Activated CD8-positive, alpha-beta memory T cell treated with anti-CD3 and anti-CD28 coated beads for 36 hours (primary cell): Measurements from ENCODE around the gene ZNF629. TPM values are rescaled to one million over a fixed set of nuclear protein-coding genes. Genes with fewer than 3 reads are reported as not detected.

Experiments
- CTCF ChIA-PET: fragments of 350-600 bp; sonication (Branson Sonifier 250); formaldehyde crosslinking; loops from one replicate; lab custom pipeline; 2021; ENCODE audit warnings: antibody characterized with exemption; lab: Charles Lee
- POLR2A ChIA-PET: fragments of 350-600 bp; sonication (Branson Sonifier 250); formaldehyde crosslinking; loops from one replicate; lab custom pipeline; 2021; ENCODE audit warnings: antibody characterized with exemption; lab: Charles Lee
- total RNA-seq, 2 experiments: library from RNA; stranded (reverse); gene quantifications; one replicate each; pipeline ENCODE4 v1.2.3, GENCODE V29; 2021

ZNF629 gene
- total RNA-seq, 2 experiments from 2014 or later: 5.4 to 5.5 TPM

DNA sequence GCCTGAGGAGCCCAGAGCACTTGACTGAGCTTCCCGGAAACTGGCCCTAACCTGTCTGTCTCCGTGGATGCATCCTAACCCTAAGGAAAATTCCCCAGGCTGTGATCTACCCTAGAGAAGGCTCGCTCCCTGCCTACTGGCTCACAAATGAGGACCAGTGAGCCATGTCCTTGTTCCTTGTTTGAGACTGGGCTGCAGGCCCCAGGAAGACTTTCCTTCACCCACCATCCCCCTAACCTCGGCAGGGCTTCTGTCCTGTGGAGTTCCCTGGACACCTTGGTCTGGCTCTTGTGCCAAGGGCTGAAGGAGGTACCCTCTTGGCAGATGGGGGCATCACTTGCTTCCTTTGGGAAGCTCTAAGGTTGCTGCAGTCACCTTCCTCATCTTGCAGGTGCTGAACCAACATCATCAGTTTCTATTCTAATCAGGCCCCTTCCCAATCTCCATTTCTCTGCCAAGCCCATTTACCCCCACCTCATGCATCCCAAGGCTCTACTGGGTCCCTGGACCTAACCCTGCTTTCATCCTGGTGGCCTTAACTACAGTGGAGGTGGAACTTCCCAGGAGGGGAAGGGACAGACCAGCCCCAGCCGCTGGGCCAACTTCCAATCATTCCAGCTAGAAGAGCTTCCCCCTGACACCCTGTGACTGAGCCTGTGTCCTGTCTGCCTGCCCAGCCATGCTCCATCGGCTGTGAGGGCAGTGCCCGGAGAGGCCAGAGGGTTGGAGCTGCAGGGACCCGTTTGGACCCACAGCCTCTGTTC, 12.5 kb downstream of the ZNF629 start:
- ChIA-PET POLR2A (interaction anchor here (1.1 kb wide), 1 partner anchor 31 kb away, joined by 3 read pairs; no protein-coding TSS in a partner anchor), CTCF (interaction anchor here (1.0 to 1.7 kb wide), 4 partner anchors 22 to 167 kb away, joined by 3 to 4 read pairs (median 3); no protein-coding TSS in a partner anchor)

GRCh38 chr16:30773826-30774225, 13.2 kb downstream of the ZNF629 start:
- CTCF ChIA-PET: interaction anchor here (1.1 to 1.7 kb wide), 2 partner anchors 40 to 167 kb away, joined by 3 to 4 read pairs; no protein-coding TSS in a partner anchor
- POLR2A ChIA-PET: no interaction called here

GRCh38 chr16:30771726-30772125, 15.3 kb downstream of the ZNF629 start:
- ChIA-PET CTCF (no interaction called here), POLR2A (interaction anchor here (0.7 kb wide), 1 partner anchor 23 kb away, joined by 4 read pairs; the partner anchor contains the start of gene PHKG2)

DNA sequence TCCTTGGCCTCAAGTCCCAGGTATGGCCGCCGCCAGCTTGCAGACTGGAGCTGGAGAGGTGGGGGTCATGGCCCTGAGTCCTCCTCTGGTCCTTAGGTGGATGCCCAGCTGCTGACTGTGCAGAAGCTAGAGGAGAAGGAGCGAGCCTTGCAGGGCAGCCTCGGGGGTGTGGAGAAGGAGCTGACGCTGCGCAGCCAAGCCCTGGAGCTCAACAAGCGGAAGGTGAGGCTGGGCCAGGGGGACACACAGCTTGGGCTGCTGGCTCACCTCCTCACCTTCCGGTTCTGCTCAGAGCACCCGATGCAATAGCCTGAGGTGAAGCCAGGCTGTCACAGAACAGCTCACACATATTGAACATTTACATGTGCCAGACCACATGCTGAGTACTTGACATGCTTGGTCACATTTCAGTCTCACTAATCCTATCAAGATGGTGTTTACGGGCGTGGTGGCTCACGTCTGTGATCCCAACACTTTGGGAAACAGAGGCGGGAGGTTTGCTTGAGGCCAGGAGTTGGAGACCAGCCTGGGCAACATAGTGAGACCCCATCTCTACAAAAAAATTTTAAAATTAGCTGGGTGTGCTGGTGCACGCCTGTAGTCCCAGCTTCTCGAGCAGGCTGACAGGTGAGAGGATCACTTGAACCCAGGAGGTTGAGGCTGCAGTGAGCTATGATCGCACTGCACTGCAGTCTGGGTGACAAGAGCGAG, 17.5 kb downstream of the ZNF629 start:
- ChIA-PET CTCF (no interaction called here), POLR2A (interaction anchor here (0.5 kb wide), 1 partner anchor 64 kb away, joined by 3 read pairs; no protein-coding TSS in a partner anchor)

- ChIA-PET POLR2A (interaction anchor here (0.5 kb wide), 1 partner anchor 63 kb away, joined by 3 read pairs; no protein-coding TSS in a partner anchor), CTCF (no interaction called here)
Measured at GRCh38 chr16:30768583-30769181, 18.3 kb downstream of the ZNF629 start.

DNA sequence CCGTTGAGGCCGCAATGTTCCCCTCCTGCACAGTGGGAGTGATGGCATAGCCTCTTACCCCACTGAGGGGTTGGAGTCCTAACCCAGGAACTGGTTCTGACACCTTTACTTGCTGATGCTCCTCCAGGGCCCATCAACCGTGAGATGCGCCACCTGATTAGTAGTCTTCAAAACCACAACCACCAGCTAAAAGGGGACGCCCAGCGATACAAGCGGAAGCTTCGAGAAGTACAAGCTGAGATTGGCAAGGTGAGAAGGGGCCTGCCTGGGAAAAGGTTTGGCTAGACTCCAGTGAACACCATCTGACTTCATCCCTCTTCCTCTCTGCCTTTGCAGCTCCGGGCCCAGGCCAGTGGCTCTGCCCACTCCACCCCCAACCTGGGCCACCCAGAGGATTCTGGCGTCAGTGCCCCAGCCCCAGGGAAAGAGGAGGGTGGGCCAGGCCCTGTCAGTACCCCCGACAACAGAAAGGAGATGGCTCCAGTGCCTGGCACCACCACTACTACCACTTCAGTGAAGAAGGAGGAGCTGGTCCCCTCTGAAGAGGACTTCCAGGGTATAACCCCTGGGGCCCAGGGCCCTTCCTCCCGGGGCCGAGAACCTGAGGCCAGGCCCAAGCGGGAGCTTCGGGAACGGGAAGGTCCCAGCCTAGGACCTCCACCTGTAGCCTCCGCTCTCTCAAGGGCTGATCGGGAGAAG, 19.1 kb downstream of the ZNF629 start:
- ChIA-PET POLR2A (no interaction called here), CTCF (interaction anchor here (0.6 kb wide), 1 partner anchor 161 kb away, joined by 4 read pairs; no protein-coding TSS in a partner anchor)

- ChIA-PET POLR2A (interaction anchor here (1.1 kb wide), 1 partner anchor 14 kb away, joined by 3 read pairs; no protein-coding TSS in a partner anchor), CTCF (no interaction called here)
Measured at GRCh38 chr16:30766933-30767284, 20.1 kb downstream of the ZNF629 start.

GRCh38 chr16:30766206-30766932, 20.6 kb downstream of the ZNF629 start:
- POLR2A ChIA-PET: interaction anchor here (0.6 to 1.1 kb wide), 2 partner anchors 13 to 177 kb away, joined by 3 to 6 read pairs; no protein-coding TSS in a partner anchor
- CTCF ChIA-PET: no interaction called here

- CTCF ChIA-PET: interaction anchor here (0.6 to 2.1 kb wide), 2 partner anchors 18 to 36 kb away, joined by 3 to 4 read pairs; no protein-coding TSS in a partner anchor
- POLR2A ChIA-PET: no interaction called here
Measured at GRCh38 chr16:30764816-30765465, 22.1 kb downstream of the ZNF629 start.

GRCh38 chr16:30764086-30764485, 22.9 kb downstream of the ZNF629 start:
- ChIA-PET POLR2A (no interaction called here), CTCF (interaction anchor here (2.1 kb wide), 1 partner anchor 17 kb away, joined by 4 read pairs; no protein-coding TSS in a partner anchor)

DNA sequence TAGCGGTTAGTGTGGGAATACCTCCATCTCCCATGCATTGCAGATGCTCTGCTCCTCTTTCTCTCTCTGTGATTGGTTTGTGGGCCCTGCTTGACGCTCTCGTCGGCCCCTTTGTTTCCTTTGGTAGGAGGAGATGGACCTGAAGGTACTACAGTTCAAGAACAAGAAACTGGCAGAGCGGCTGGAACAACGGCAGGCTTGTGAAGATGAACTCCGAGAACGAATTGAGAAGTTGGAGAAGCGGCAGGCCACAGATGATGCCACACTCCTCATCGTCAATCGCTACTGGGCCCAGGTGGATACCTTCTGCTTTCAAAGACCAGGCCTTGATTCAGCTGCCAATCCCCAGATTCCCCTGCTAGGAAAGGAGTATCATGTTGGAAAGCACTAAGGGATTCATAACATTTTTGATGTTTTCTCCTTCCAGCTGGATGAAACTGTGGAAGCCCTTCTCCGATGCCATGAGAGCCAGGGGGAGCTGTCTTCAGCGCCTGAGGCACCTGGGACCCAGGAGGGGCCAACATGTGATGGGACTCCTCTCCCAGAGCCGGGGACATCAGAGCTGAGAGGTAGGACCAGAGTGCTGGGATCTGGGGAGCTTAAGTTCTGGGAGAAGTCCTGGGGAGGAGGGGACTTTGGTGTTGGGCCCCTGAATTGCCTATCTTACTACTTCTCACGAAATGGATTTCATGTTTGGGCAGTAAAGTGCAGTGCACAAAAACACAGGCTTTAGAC, 23.8 kb downstream of the ZNF629 start:
- ChIA-PET POLR2A (no interaction called here), CTCF (interaction anchor here (2.1 kb wide), 1 partner anchor 16 kb away, joined by 4 read pairs; no protein-coding TSS in a partner anchor)

DNA sequence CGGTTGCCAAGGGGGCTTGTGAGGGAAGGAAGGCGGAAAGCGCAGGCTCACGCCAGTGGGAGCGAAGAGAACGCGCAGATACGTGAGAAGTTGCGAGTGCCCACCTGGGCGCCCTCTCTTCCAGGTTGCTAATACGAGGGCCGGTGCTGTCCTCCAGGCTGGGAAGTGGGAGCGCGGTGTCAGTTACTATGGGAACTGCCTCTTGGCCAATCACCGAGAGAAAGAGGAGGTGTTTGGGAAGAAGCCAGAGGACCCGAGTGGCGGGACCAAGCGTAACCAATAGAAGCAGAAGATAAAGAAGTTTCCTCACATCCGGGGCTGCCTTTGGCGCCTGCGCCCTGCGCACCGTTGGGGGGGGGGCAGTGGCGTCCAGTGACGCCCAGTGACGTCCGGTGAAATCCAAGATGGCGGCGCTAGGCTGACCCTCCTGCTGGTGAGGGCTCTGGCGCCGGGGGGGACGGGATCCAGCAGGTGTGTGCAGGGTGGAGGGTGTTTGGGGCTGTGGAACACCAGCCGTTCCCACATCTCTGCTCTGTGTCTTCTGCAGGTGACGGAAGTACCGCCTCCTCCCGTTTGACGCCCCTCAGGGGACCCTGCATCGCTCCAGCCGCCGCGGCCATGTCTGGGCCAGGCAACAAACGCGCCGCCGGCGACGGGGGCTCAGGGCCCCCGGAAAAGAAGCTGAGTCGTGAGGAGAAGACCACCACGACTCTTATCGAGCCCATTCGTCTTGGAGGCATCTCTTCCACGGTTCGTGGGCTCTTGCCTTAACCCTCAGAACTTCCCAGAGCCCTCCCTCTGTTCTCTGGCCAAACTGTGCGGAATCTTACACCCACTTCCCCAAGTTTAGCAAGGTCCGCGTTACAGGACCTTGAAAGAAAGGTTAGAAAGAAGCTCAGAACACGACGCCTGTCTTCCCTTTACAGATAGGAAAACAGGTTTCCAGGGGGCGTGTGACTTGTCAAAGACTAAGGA, 24.8 kb downstream of the ZNF629 start, which contains the start of the genes CFAP119 and RNF40:
TSS of gene CFAP119 (minus strand) at position 135 of the 975 bp plus-strand sequence. CDS start 314 bp downstream, outside the sequence.
TSS of gene RNF40 (plus strand) at position 395 of the 975 bp plus-strand sequence. CDS start at position 619, 224 bp downstream.
- ChIA-PET CTCF (no interaction called here), POLR2A (no interaction called here)

GRCh38 chr16:30761427-30761927, 25.5 kb downstream of the ZNF629 start:
- ChIA-PET CTCF (no interaction called here), POLR2A (no interaction called here)

- POLR2A ChIA-PET: no interaction called here
- CTCF ChIA-PET: interaction anchor here (1.1 kb wide), 1 partner anchor 84 kb away, joined by 4 read pairs; no protein-coding TSS in a partner anchor
Measured at GRCh38 chr16:30760577-30761426, 26.2 kb downstream of the ZNF629 start.
